Rectal smooth muscle tissue (tissue), 1 donor: ENCODE data around the gene SHISAL1.
A peak's percentile ranks its signal among the peaks of the same experiment; 100 is the strongest.
"Not testable (repeated sequence)": the region's sequence is repeated elsewhere in the genome, so short reads cannot be mapped to it uniquely, and the experiment has no call there.

Experiments
- H3K27ac ChIP-seq: one replicate; pipeline ENCODE4 v1.7.0; 2013; ENCODE audit warnings: low read depth, low read length, inconsistent platforms
- H3K27me3 ChIP-seq: one replicate; pipeline ENCODE4 v1.7.0; 2013; ENCODE audit warnings: low read length; ENCODE audit not compliant: control insufficient read depth, insufficient read depth
- H3K36me3 ChIP-seq: one replicate; pipeline ENCODE4 v1.7.0; 2013; ENCODE audit warnings: low read length; ENCODE audit not compliant: control insufficient read depth, insufficient read depth
- H3K4me1 ChIP-seq: one replicate; pipeline ENCODE4 v1.7.0; 2013; ENCODE audit warnings: low read length; ENCODE audit not compliant: control insufficient read depth, insufficient read depth
- H3K4me3 ChIP-seq: one replicate; pipeline ENCODE4 v1.7.0; 2013; ENCODE audit warnings: low read length
- H3K9ac ChIP-seq: one replicate; pipeline ENCODE4 v1.7.0; 2013; ENCODE audit warnings: low read length

The SHISAL1 gene

GRCh38 chr22:44330744-44331660 is 18.3 kb upstream of the SHISAL1 start:
- Histone ChIP-seq H3K9ac (no peak overlapping the region), H3K27me3 (peaks cover 12% of the 10 kb centered on the region), H3K27ac (no peak overlapping the region), H3K4me3 (peak overlapping the region; percentile 53), H3K4me1 (peaks cover 4% of the 10 kb centered on the region), H3K36me3 (no peaks in the 10 kb centered on the region)

DNA sequence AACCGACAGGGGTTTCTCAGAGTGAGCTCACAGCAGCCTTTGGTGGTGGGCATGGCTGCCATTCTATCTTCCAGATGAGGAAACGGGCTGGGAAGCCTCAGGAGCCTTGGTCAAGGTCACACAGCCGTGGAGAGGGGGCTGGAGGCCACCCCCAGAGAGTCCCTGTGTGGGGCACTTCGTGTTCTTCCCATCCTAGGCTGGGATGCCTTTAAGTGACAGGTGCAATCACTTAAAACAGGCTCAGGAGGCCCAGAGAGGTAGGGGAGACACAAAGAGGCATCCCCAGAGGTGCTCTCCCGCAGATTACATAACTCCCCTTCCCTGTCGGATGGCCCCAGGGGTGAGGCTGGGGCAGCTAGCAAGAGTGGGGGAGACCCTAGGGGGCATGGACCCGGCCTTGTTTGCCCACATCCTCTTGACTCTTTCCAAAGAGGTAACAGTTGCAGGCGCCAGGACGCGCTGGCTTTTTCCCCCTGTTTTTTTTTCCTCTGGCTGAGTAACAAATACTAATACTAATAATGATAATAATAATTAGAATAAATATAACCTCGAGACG is 17.5 kb upstream of the SHISAL1 start:
- Histone ChIP-seq H3K36me3 (no peaks in the 10 kb centered on the region), H3K9ac (no peak overlapping the region), H3K4me1 (peaks cover 7% of the 10 kb centered on the region), H3K27ac (no peak overlapping the region), H3K27me3 (peaks cover 9% of the 10 kb centered on the region), H3K4me3 (peak overlapping the region; percentile 53)

DNA sequence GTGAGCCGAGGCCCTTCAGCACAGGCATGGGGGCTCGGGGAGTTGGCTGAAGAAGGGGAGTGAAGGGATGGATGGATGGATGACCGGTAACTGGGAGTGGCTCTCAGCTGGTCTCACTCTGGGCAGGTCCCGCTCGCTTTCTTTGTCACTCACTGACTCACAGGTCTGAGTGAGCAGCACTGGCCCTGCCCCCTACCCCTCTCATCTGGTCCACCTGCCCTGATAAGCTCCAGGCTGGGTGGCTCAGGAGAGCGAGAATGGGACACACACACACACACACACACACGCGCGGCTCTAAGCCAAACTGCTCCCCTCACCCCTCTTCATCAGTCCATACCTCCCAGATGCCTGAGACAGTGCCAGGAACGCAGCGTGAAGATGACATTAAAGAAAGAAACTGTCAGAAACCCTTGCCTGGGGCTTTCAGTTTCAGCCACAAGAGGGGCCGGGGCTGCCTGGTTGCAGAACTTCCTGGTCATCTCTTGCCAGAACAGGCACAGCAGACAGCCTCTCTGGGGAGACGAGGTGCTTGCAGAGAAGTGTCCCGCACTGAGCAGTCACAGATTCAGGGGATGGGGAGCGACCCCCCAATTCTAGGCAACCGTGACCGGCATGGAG is 16.5 kb upstream of the SHISAL1 start:
- H3K27me3 ChIP-seq: peaks cover 4% of the 10 kb centered on the region
- peaks cover 7% of the 10 kb centered on the region for H3K4me1 ChIP-seq
- no peak overlapping the region for H3K27ac ChIP-seq
- no peak overlapping the region for H3K9ac ChIP-seq
- H3K4me3 ChIP-seq: no peak overlapping the region
- no peaks in the 10 kb centered on the region for H3K36me3 ChIP-seq

DNA sequence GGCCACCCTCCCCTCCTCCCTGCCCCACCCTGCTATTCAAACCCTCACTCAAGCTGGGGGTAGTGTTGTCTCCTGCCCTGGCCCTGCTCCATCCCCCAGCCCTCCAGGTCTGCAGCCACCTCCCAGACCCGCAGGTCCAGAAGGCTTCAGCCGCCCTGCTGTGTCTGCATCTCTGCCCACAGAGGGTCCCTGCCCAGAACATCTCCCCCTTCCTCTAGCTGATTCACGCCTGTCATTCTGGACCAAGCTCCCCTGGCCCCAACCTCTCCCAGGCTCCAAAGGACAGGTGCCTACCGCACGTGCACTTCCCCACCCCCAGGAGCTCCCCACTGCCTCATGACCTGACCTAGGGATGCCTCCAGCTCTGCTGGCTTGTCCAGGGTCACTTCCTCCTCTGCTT is 16.0 kb upstream of the SHISAL1 start:
- H3K27me3 ChIP-seq: peaks cover 4% of the 10 kb centered on the region
- no peak overlapping the region for H3K9ac ChIP-seq
- H3K4me1 ChIP-seq: peaks cover 7% of the 10 kb centered on the region
- H3K36me3 ChIP-seq: no peaks in the 10 kb centered on the region
- H3K27ac ChIP-seq: no peak overlapping the region
- H3K4me3 ChIP-seq: no peak overlapping the region

DNA sequence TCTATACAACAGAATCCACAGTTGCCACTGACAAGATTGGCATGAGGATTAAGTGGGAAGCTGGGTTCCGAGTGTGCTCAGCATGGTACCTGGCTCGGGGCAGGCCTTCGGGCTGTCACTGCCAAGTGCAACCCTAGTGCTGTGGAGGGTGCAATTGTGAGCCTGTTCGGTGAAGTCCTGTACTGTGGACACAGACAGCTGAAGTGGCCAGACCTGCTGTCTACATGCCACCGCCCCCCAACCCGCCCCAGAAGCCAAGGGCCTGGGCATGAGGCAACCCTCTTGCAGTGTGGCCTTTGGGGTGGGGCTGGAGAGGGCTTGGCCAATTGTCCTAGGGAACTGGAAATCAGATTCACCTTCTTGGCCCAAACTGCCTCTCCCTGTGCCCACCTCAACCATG is 15.6 kb upstream of the SHISAL1 start:
- Histone ChIP-seq H3K36me3 (no peaks in the 10 kb centered on the region), H3K27me3 (peaks cover 4% of the 10 kb centered on the region), H3K4me3 (no peak overlapping the region), H3K9ac (no peak overlapping the region), H3K4me1 (peaks cover 7% of the 10 kb centered on the region), H3K27ac (no peak overlapping the region)

- Histone ChIP-seq H3K27ac (peak overlapping the region; percentile 32), H3K9ac (no peak overlapping the region), H3K4me1 (peaks cover 7% of the 10 kb centered on the region), H3K36me3 (no peaks in the 10 kb centered on the region), H3K4me3 (peak overlapping the region; percentile 68), H3K27me3 (no peaks in the 10 kb centered on the region)
Measured at GRCh38 chr22:44326491-44326885, 13.7 kb upstream of the SHISAL1 start.

DNA sequence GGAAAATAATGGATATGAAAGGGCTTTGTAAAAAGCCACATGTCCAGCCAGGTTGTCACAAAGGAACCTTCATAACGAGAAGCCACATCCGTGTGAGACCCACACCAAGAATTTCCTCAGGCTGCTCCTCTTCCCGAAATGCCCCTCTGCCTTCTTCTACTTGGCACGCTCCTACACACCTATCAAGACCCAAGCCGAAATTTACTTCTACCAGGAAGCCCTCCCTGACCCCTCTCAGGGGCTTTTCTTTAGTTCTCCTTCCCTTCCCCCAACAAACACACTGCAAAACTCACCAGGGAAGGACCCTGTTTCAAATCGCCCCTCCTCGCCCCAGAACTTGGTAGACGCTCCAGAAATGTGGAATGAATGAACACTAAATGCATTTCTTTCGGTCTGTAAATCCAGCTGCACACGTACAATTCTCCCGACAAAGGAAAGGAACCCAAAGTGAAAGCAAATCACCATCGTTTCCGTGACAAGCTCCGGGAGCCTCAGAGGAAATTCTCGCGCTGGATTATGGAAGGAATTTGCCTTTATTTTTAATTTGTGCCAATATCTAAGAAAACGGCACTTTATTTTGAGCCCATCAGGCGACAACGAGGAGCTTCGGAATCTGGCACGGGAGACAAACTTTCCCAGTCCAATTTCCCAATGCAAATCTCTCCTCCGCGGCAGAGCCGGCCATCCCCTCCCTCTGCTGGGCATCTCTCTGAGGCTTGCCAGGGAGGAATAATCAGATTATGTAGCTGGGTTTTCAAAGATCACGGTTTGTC is 13.2 kb upstream of the SHISAL1 start:
- Histone ChIP-seq H3K4me3 (peak overlapping the region; percentile 68), H3K27ac (peak overlapping the region; percentile 32), H3K9ac (peak overlapping the region; percentile 29), H3K27me3 (no peaks in the 10 kb centered on the region), H3K4me1 (peaks cover 7% of the 10 kb centered on the region), H3K36me3 (no peaks in the 10 kb centered on the region)

DNA sequence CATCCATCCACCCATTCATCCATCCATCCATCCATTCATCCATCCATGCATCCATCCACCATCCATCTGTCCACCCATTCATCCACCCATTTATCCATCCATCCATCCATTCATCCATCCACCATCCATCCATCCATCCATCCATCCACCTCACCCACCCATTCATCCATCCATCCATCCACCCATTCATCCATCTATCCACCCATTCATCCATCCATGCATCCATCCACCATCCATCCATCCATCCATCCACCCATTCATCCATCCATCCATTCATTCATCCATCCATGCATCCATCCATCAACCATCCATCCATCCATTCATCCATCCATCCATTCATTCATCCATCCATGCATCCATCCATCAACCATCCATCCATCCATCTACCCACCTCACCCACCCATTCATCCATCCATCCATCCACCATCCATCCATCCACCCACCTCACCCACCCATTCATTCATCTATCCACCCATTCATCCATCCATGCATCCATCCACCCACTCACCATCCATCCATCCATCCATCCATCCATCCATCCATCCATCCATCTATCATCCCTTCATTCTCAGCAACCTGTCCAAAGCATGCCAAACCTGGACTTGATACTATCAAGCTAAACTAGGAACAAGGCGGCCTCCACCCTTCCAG is 10.5 kb upstream of the SHISAL1 start:
- H3K4me3 ChIP-seq, H3K27me3 ChIP-seq, H3K36me3 ChIP-seq, H3K4me1 ChIP-seq, H3K27ac ChIP-seq, H3K9ac ChIP-seq: not testable (repeated sequence)

- Histone ChIP-seq H3K36me3 (no peaks in the 10 kb centered on the region), H3K4me1 (no peaks in the 10 kb centered on the region), H3K9ac (no peak overlapping the region), H3K27ac (no peak overlapping the region), H3K4me3 (no peak overlapping the region), H3K27me3 (no peaks in the 10 kb centered on the region)
Measured at GRCh38 chr22:44319685-44320084, 6.9 kb upstream of the SHISAL1 start.

DNA sequence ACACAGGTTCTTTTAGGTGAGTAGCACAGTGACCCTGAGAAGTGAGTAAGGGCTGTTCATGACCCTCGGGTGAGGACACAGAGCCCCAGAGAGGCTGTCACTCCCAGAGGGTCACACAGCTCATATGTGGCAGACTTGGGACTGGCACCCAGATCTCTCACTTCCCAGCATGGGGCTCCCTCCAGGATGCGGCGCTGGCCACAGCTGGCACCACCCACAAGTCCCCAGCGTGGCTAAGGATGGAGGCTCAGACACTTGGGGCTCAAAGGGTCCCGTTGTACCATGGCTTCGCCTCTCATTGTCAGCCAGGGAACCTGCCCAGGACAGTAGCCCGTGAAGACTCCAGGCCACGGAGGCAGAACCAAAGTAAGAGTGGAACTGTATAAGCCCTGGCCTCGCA is 6.0 kb upstream of the SHISAL1 start:
- Histone ChIP-seq H3K4me3 (no peak overlapping the region), H3K27me3 (no peaks in the 10 kb centered on the region), H3K4me1 (peaks cover 5% of the 10 kb centered on the region), H3K9ac (no peak overlapping the region), H3K27ac (no peak overlapping the region), H3K36me3 (no peaks in the 10 kb centered on the region)

- no peaks in the 10 kb centered on the region for H3K27me3 ChIP-seq
- no peak overlapping the region for H3K27ac ChIP-seq
- peaks cover 8% of the 10 kb centered on the region for H3K4me1 ChIP-seq
- no peak overlapping the region for H3K4me3 ChIP-seq
- H3K9ac ChIP-seq: no peak overlapping the region
- no peaks in the 10 kb centered on the region for H3K36me3 ChIP-seq
Measured at GRCh38 chr22:44317886-44318637, 5.3 kb upstream of the SHISAL1 start.
